Loucy (cell line): Measurements from ENCODE around the gene NEK6.

Source experiments
- H2AFZ ChIP-seq: fragments of 200-600 bp; sonication (generic); 2 replicates; pipeline ENCODE4 v1.6.0; 2016; ENCODE audit warnings: antibody characterized with exemption, mild to moderate bottlenecking, low read length, moderate library complexity
- H3F3A ChIP-seq: fragments of 200-600 bp; 2 replicates; pipeline ENCODE4 v1.6.0; 2016; ENCODE audit warnings: antibody characterized with exemption, low read depth, mild to moderate bottlenecking
- H3K27me3 ChIP-seq: fragments of 200-600 bp; sonication (generic); 2 replicates; pipeline ENCODE4 v1.6.1; 2014; ENCODE audit warnings: low read length, mild to moderate bottlenecking; ENCODE audit not compliant: insufficient read depth, poor library complexity, severe bottlenecking
- H3K36me3 ChIP-seq: fragments of 200-600 bp; sonication (generic); 2 replicates; pipeline ENCODE4 v1.6.1; 2016; ENCODE audit warnings: low read length; ENCODE audit not compliant: insufficient read depth
- H3K4me1 ChIP-seq: fragments of 200-600 bp; sonication (generic); 2 replicates; pipeline ENCODE4 v1.5.1; 2014; ENCODE audit warnings: low read length, mild to moderate bottlenecking; ENCODE audit not compliant: insufficient read depth, poor library complexity, severe bottlenecking
- H3K4me2 ChIP-seq: fragments of 200-600 bp; sonication (generic); 2 replicates; pipeline ENCODE4 v1.6.0; 2014; ENCODE audit warnings: antibody characterized with exemption, low read length, low read depth, mild to moderate bottlenecking; ENCODE audit not compliant: poor library complexity, severe bottlenecking
- H3K4me3 ChIP-seq: fragments of 200-600 bp; sonication (generic); 2 replicates; pipeline ENCODE4 v1.5.1; 2014; ENCODE audit warnings: low read length, mild to moderate bottlenecking, mixed read lengths; ENCODE audit not compliant: poor library complexity, severe bottlenecking
- H3K79me2 ChIP-seq: fragments of 200-600 bp; sonication (generic); 2 replicates; pipeline ENCODE4 v1.6.1; 2014; ENCODE audit warnings: low read length; ENCODE audit not compliant: insufficient read depth
- H3K9ac ChIP-seq: fragments of 200-600 bp; sonication (generic); 2 replicates; pipeline ENCODE4 v1.6.0; 2014; ENCODE audit warnings: mild to moderate bottlenecking, low read depth, low read length, moderate library complexity; ENCODE audit not compliant: poor library complexity, severe bottlenecking
- H3K9me2 ChIP-seq: fragments of 200-600 bp; sonication (generic); replicated peaks from 2 replicates; pipeline ENCODE4 v1.6.1; 2016; ENCODE audit warnings: low read depth, low read length, mixed read lengths
- H3K9me3 ChIP-seq: fragments of 200-600 bp; sonication (generic); 2 replicates; pipeline ENCODE4 v1.6.1; 2014; ENCODE audit warnings: mild to moderate bottlenecking, antibody characterized with exemption, low read length, low read depth; ENCODE audit not compliant: insufficient read depth
- H4K20me1 ChIP-seq: fragments of 200-600 bp; sonication (generic); 2 replicates; pipeline ENCODE4 v1.6.0; 2014; ENCODE audit warnings: antibody characterized with exemption, low read length, mild to moderate bottlenecking; ENCODE audit not compliant: insufficient read depth, poor library complexity, severe bottlenecking
- CTCF ChIP-seq: fragments of 200-600 bp; sonication (generic); conservative IDR thresholded peaks from 2 replicates; pipeline ENCODE4 v1.5.1; 2014; ENCODE audit warnings: mild to moderate bottlenecking, antibody characterized with exemption, low read length
- EZH2phosphoT487 ChIP-seq: fragments of 200-600 bp; IDR thresholded peaks from 2 replicates; pipeline ENCODE4 v1.6.1; 2018; ENCODE audit warnings: antibody characterized with exemption, mild to moderate bottlenecking, moderate library complexity, borderline replicate concordance

NEK6 gene

GRCh38 chr9:124347206-124347967 lies 89.6 kb downstream of the NEK6 start:
- no peaks in the 10 kb centered on the region for H4K20me1 ChIP-seq
- H3K9ac ChIP-seq = no peak overlapping the region
- no peak for TF ChIP-seq EZH2phosphoT487
- TF ChIP-seq CTCF = no peak
- H3K9me3 ChIP-seq = no peaks in the 10 kb centered on the region
- no peaks in the 10 kb centered on the region for H3K9me2 ChIP-seq
- no peak overlapping the region for H2AFZ ChIP-seq
- no peaks in the 10 kb centered on the region for H3K27me3 ChIP-seq
- no peak overlapping the region for H3K4me3 ChIP-seq
- no peak overlapping the region for H3K4me2 ChIP-seq
- no peaks in the 10 kb centered on the region for H3F3A ChIP-seq
- no peaks in the 10 kb centered on the region for H3K4me1 ChIP-seq
- peaks cover 41% of the 10 kb centered on the region; the same call in 1 of the 2 replicates for H3K36me3 ChIP-seq
- H3K79me2 ChIP-seq = no peaks in the 10 kb centered on the region

- Histone ChIP-seq H3K4me3 (no peak overlapping the region), H3K79me2 (no peaks in the 10 kb centered on the region), H3K9me3 (no peaks in the 10 kb centered on the region), H3K9ac (no peak overlapping the region), H3K36me3 (peaks cover 47% of the 10 kb centered on the region; the same call in 1 of the 2 replicates), H3K9me2 (no peaks in the 10 kb centered on the region), H2AFZ (no peak overlapping the region), H3F3A (no peaks in the 10 kb centered on the region), H4K20me1 (no peaks in the 10 kb centered on the region), H3K27me3 (no peaks in the 10 kb centered on the region), H3K4me1 (no peaks in the 10 kb centered on the region), H3K4me2 (no peak overlapping the region)
- no peak for TF ChIP-seq EZH2phosphoT487
- TF ChIP-seq CTCF = no peak
These were observed 90.2 kb downstream of the NEK6 start for GRCh38 chr9:124347968-124348358.

- peaks cover 51% of the 10 kb centered on the region; the same call in 1 of the 2 replicates for H3K36me3 ChIP-seq
- TF ChIP-seq CTCF (no peak), EZH2phosphoT487 (no peak)
These were observed 90.6 kb downstream of the NEK6 start for GRCh38 chr9:124348363-124348762.

More at GRCh38 chr9:124348363-124348762, 90.6 kb downstream of the NEK6 start:
- Histone ChIP-seq H3K27me3 (no peaks in the 10 kb centered on the region), H2AFZ (no peak overlapping the region), H3F3A (no peaks in the 10 kb centered on the region), H3K9ac (no peak overlapping the region), H3K4me2 (no peak overlapping the region), H3K4me3 (no peak overlapping the region), H3K9me3 (no peaks in the 10 kb centered on the region), H3K9me2 (no peaks in the 10 kb centered on the region), H3K79me2 (no peaks in the 10 kb centered on the region), H4K20me1 (no peaks in the 10 kb centered on the region), H3K4me1 (no peaks in the 10 kb centered on the region)
